B cell (primary cell): ENCODE measurements around the gene SUSD3. TPM values are rescaled to one million over a fixed set of nuclear protein-coding genes. Genes with fewer than 3 reads are reported as not detected.
A peak's percentile ranks its signal among the peaks of the same experiment; 100 is the strongest.

Source experiments
- ATAC-seq: fragments of 200-7000 bp; cut with Tn5 transposase; one replicate; pipeline ENCODE4 v1.10.0; 2021; ENCODE audit warnings: low read depth, mild to moderate bottlenecking, moderate number of reproducible peaks, moderate library complexity
- CTCF ChIA-PET: fragments of 350-600 bp; sonication (Branson Sonifier 250); formaldehyde crosslinking; loops from one replicate; lab custom pipeline; 2021; ENCODE audit warnings: antibody characterized with exemption, inconsistent platforms; lab: Charles Lee
- POLR2A ChIA-PET: fragments of 350-600 bp; sonication (Branson Sonifier 250); formaldehyde crosslinking; loops from one replicate; lab custom pipeline; 2021; ENCODE audit warnings: antibody characterized with exemption; lab: Charles Lee
- DNase-seq: peaks from one replicate; pipeline ENCODE4 v3.0.0; 2013
- H2AFZ ChIP-seq: 2 replicates; pipeline ENCODE4 v1.6.1; 2012; ENCODE audit warnings: mild to moderate bottlenecking, low read depth, low read length; ENCODE audit not compliant: insufficient read depth, poor library complexity, severe bottlenecking
- H3K27ac ChIP-seq, 2 donors: 1 replicate in 1 of 2; 2 replicates in 1 of 2; pipeline ENCODE4 v1.5.1; 2012 to 2013; ENCODE audit warnings: low read length in 2 of 2, mild to moderate bottlenecking in 2 of 2, moderate library complexity in 1 of 2
- H3K27me3 ChIP-seq, 4 experiments: fragments of 200-600 bp in 1 of 4; sonication (generic) in 1 of 4; replicated peaks in 1 of 4; 1 replicate in 2 of 4; 2 replicates in 2 of 4; pipeline versions ENCODE4 v1.6.1 to v1.7.0; 2013 to 2016; ENCODE audit warnings: low read length in 3 of 4, mild to moderate bottlenecking in 2 of 4, mixed read lengths in 1 of 4, moderate library complexity in 1 of 4; ENCODE audit not compliant: insufficient read depth in 4 of 4, control insufficient read depth in 3 of 4; ENCODE audit errors: control extremely low read depth in 1 of 4
- H3K36me3 ChIP-seq, 2 experiments: replicated peaks in 1 of 2; 1 replicate in 1 of 2; 2 replicates in 1 of 2; pipeline versions ENCODE4 v1.6.1 to v1.7.1; 2013; ENCODE audit warnings: low read length in 1 of 2; ENCODE audit not compliant: insufficient read depth in 2 of 2, control insufficient read depth in 1 of 2; ENCODE audit errors: control extremely low read depth in 1 of 2, extremely low read depth in 1 of 2
- H3K4me1 ChIP-seq, 2 donors: fragments of 200-600 bp in 1 of 2; sonication (generic) in 1 of 2; 1 replicate in 1 of 2; 2 replicates in 1 of 2; pipeline versions ENCODE4 v1.5.1 to v1.6.1; 2013 to 2017; ENCODE audit warnings: low read length in 2 of 2; ENCODE audit not compliant: control insufficient read depth in 2 of 2, insufficient read depth in 2 of 2
- H3K4me2 ChIP-seq: replicated peaks from 2 replicates; pipeline ENCODE3; 2012; ENCODE audit warnings: mild to moderate bottlenecking, low read depth, low read length; ENCODE audit not compliant: poor library complexity, severe bottlenecking
- H3K4me3 ChIP-seq, 5 experiments: fragments of 200-600 bp in 1 of 5; sonication (generic) in 1 of 5; 1 replicate in 3 of 5; 2 replicates in 2 of 5; pipeline versions ENCODE4 v1.5.1 to v1.7.0; 2011 to 2016; ENCODE audit warnings: low read length in 4 of 5, mild to moderate bottlenecking in 4 of 5, low read depth in 2 of 5, control low read depth in 1 of 5, moderate library complexity in 1 of 5; ENCODE audit not compliant: insufficient read depth in 1 of 5; ENCODE audit errors: control extremely low read depth in 1 of 5, extremely low read depth in 1 of 5
- H3K79me2 ChIP-seq: fragments of 200-600 bp; sonication (generic); one replicate; pipeline ENCODE4 v1.6.0; 2016; ENCODE audit warnings: low read length; ENCODE audit not compliant: control insufficient read depth, insufficient read depth
- H3K9ac ChIP-seq: fragments of 200-600 bp; sonication (generic); 2 replicates; pipeline ENCODE4 v1.6.1; 2017; ENCODE audit warnings: mild to moderate bottlenecking, low read length, moderate library complexity
- H3K9me3 ChIP-seq, 3 donors: one replicate each; pipeline versions ENCODE4 v1.6.1 to v1.7.1; 2013; ENCODE audit warnings: low read length in 2 of 3; ENCODE audit not compliant: control insufficient read depth in 2 of 3, insufficient read depth in 1 of 3; ENCODE audit errors: control extremely low read depth in 1 of 3
- H4K20me1 ChIP-seq: 2 replicates; pipeline ENCODE4 v1.6.0; 2012; ENCODE audit warnings: mild to moderate bottlenecking, low read length; ENCODE audit not compliant: insufficient read depth, control insufficient read depth, poor library complexity, severe bottlenecking
- H3K27ac Mint-ChIP-seq: one replicate; pipeline ENCODE4 v1.8.0; 2021; ENCODE audit warnings: mixed read lengths
- H3K27me3 Mint-ChIP-seq: one replicate; pipeline ENCODE4 v1.8.0; 2021; ENCODE audit warnings: mixed read lengths
- H3K4me1 Mint-ChIP-seq: one replicate; pipeline ENCODE4 v1.8.0; 2021; ENCODE audit warnings: mixed read lengths
- H3K4me3 Mint-ChIP-seq: one replicate; pipeline ENCODE4 v1.8.0; 2021; ENCODE audit warnings: mixed read lengths
- H3K9me3 Mint-ChIP-seq: one replicate; pipeline ENCODE4 v1.8.0; 2022; ENCODE audit warnings: mixed read lengths; ENCODE audit not compliant: insufficient read depth
- EZH2 ChIP-seq: IDR thresholded peaks from 2 replicates; pipeline ENCODE4 v1.6.1; 2012; ENCODE audit warnings: borderline replicate concordance, low read depth, mild to moderate bottlenecking, moderate library complexity, low read length; ENCODE audit not compliant: insufficient read depth, poor library complexity, severe bottlenecking
- WGBS: methylation state at CpG from one replicate; pipeline ENCODE4 v1.1.5; 2013; ENCODE audit warnings: missing lambda C conversion rate; ENCODE audit not compliant: insufficient coverage; 5-methylcytosine and 5-hydroxymethylcytosine counted together
- intact Hi-C: fragments of 100-400 bp; cut with micrococcal nuclease; formaldehyde crosslinking; loops from one replicate; pipeline ENCODE4 v1.10.0; 2022
- polyA plus RNA-seq: library from polyadenylated mRNA; depleted of rRNA; stranded (reverse); fragments of >200 nt; gene quantifications from 2 replicates; pipeline ENCODE4 v1.2.3, GENCODE V29; 2012
- total RNA-seq, 2 donors: library from RNA; stranded (reverse); fragments of 120-200 nt in 1 of 2; gene quantifications; 1 replicate in 1 of 2; 2 replicates in 1 of 2; pipeline versions ENCODE4 v1.2.3 to v1.2.4, GENCODE V29; 2013 to 2022
- TF ChIP-seq, protein P1 (sequence below): fragments of 200-600 bp; IDR thresholded peaks from one replicate; pipeline ENCODE4 v1.8.0; 2022; ENCODE audit warnings: antibody characterized with exemption, mild to moderate bottlenecking

The SUSD3 gene
- total and polyA plus RNA-seq, 2 donors (not counting 1 experiment from before 2014, with no cell fraction given) = 41.0 to 85.0 TPM

- POLR2A ChIA-PET = no interaction called here
- H3K4me1 Mint-ChIP-seq = peaks cover 61% of the 10 kb centered on the region
- H2AFZ ChIP-seq = no peak overlapping the region
- H3K4me3 ChIP-seq = no peak overlapping the region
- CTCF ChIA-PET = interaction anchor here (0.7 kb wide), 1 partner anchor 77 kb away, joined by 3 read pairs; no protein-coding TSS in a partner anchor
- ATAC-seq (no peak), DNase-seq (no peak)
- no peaks in the 10 kb centered on the region for H3K9me3 ChIP-seq
- H3K4me3 Mint-ChIP-seq = no peak overlapping the region
- H3K27me3 ChIP-seq = no peaks in the 10 kb centered on the region
- H3K36me3 ChIP-seq = peaks cover 0 to 73% of the 10 kb centered on the region in 2 experiments
- H3K9ac ChIP-seq = no peak overlapping the region
- peaks cover 31 to 46% of the 10 kb centered on the region in 2 donors for H3K4me1 ChIP-seq
- no peaks in the 10 kb centered on the region for H3K9me3 Mint-ChIP-seq
- H3K27me3 Mint-ChIP-seq = no peaks in the 10 kb centered on the region
- WGBS = 81% methylated on average over 6 of the region's 10 CpGs
- peaks cover 5% of the 10 kb centered on the region for H4K20me1 ChIP-seq
- H3K27ac Mint-ChIP-seq = peak overlapping the region; percentile 89
- TF ChIP-seq, protein P1, sequence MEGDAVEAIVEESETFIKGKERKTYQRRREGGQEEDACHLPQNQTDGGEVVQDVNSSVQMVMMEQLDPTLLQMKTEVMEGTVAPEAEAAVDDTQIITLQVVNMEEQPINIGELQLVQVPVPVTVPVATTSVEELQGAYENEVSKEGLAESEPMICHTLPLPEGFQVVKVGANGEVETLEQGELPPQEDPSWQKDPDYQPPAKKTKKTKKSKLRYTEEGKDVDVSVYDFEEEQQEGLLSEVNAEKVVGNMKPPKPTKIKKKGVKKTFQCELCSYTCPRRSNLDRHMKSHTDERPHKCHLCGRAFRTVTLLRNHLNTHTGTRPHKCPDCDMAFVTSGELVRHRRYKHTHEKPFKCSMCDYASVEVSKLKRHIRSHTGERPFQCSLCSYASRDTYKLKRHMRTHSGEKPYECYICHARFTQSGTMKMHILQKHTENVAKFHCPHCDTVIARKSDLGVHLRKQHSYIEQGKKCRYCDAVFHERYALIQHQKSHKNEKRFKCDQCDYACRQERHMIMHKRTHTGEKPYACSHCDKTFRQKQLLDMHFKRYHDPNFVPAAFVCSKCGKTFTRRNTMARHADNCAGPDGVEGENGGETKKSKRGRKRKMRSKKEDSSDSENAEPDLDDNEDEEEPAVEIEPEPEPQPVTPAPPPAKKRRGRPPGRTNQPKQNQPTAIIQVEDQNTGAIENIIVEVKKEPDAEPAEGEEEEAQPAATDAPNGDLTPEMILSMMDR = no peak
- TF ChIP-seq EZH2 = no peak
- no peak overlapping the region for H3K27ac ChIP-seq
- intact Hi-C loops = no loop called here
- H3K79me2 ChIP-seq = peaks cover 8% of the 10 kb centered on the region
- H3K4me2 ChIP-seq = no peak overlapping the region
These were observed 26.7 kb upstream of the SUSD3 start for GRCh38 chr9:93031629-93032430.

DNA sequence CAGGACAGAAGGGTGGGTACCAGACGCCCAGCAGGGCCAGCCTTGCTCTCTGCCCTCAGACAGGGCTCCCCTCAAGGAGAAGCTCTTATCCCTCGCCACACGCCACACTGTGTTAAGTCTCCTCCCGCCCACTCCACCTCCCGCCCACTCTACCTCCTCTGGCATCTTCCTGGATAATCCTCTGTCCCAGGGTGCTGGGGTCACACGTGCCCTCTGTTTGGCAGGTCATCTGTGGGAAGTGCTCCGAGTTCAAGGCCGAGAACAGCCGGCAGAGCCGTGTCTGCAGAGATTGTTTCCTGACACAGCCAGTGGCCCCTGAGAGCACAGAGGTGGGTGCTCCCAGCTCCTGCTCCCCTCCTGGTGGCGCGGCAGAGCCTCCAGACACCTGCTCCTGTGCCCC lies 26.0 kb upstream of the SUSD3 start:
- H3K27ac ChIP-seq = no peak overlapping the region
- WGBS = 95% methylated on average over 12 of the region's 12 CpGs
- H2AFZ ChIP-seq = no peak overlapping the region
- Mint-ChIP-seq H3K9me3 (no peaks in the 10 kb centered on the region), H3K27me3 (no peaks in the 10 kb centered on the region), H3K4me3 (no peak overlapping the region), H3K4me1 (peaks cover 60% of the 10 kb centered on the region), H3K27ac (peak overlapping the region; percentile 89)
- no peak overlapping the region for H3K4me2 ChIP-seq
- no peaks in the 10 kb centered on the region for H3K9me3 ChIP-seq
- peaks cover 24 to 44% of the 10 kb centered on the region in 2 donors for H3K4me1 ChIP-seq
- peaks cover 0 to 73% of the 10 kb centered on the region in 2 experiments for H3K36me3 ChIP-seq
- ChIA-PET CTCF (no interaction called here), POLR2A (interaction anchor here (0.7 kb wide), 1 partner anchor 20 kb away, joined by 3 read pairs; no protein-coding TSS in a partner anchor)
- DNase-seq = no peak
- H3K79me2 ChIP-seq = peaks cover 8% of the 10 kb centered on the region
- H3K9ac ChIP-seq = no peak overlapping the region
- intact Hi-C loops = no loop called here
- no peaks in the 10 kb centered on the region for H3K27me3 ChIP-seq
- H3K4me3 ChIP-seq = no peak overlapping the region
- ATAC-seq = no peak
- TF ChIP-seq, protein P1 = no peak
- TF ChIP-seq EZH2 = no peak
- H4K20me1 ChIP-seq = peaks cover 5% of the 10 kb centered on the region
